NCI-H2081 treated with DMSO at 0.1 percent for 48 hours (cell line): ENCODE results near the gene FIG4.
"Not testable (repeated sequence)": the region's sequence is repeated elsewhere in the genome, so short reads cannot be mapped to it uniquely, and the experiment has no call there.

ENCODE experiments used
- DNase-seq: peaks from one replicate; lab custom pipeline; 2025; lab: John Stamatoyannopoulos, UW

The FIG4 gene

GRCh38 chr6:109853951-109854350, 162.9 kb downstream of the FIG4 start:
- DNase-seq: no peak

- no peak for DNase-seq
Observed at GRCh38 chr6:109854541-109855308, 163.6 kb downstream of the FIG4 start.

GRCh38 chr6:109855476-109856040, 164.5 kb downstream of the FIG4 start:
- not testable (repeated sequence) for DNase-seq

GRCh38 chr6:109861946-109862345, 170.8 kb downstream of the FIG4 start:
- DNase-seq: no peak

- DNase-seq: no peak
Observed at GRCh38 chr6:109864050-109864449, 173.0 kb downstream of the FIG4 start.

- no peak for DNase-seq
Observed at GRCh38 chr6:109865968-109866367, 174.9 kb downstream of the FIG4 start.

- DNase-seq: no peak
Observed at GRCh38 chr6:109867009-109867969, 176.2 kb downstream of the FIG4 start.

- DNase-seq: no peak
Observed at GRCh38 chr6:109867970-109868358, 176.9 kb downstream of the FIG4 start.

- DNase-seq: not testable (repeated sequence)
Observed at GRCh38 chr6:109869398-109870088, 178.4 kb downstream of the FIG4 start.

- no peak for DNase-seq
Observed at GRCh38 chr6:109870089-109870410, 179.0 kb downstream of the FIG4 start.

- no peak for DNase-seq
Observed at GRCh38 chr6:109872549-109872948, 181.5 kb downstream of the FIG4 start.

GRCh38 chr6:109872968-109873545, 182.0 kb downstream of the FIG4 start:
- no peak for DNase-seq

GRCh38 chr6:109874086-109874485, 183.0 kb downstream of the FIG4 start:
- no peak for DNase-seq

- DNase-seq: no peak
Observed at GRCh38 chr6:109874621-109875020, 183.5 kb downstream of the FIG4 start.
